Duodenal mucosa (tissue), 2 donors: ENCODE measurements around the gene SPACA9.

ENCODE experiments used
- H3K27ac ChIP-seq: one replicate; pipeline ENCODE4 v1.7.0; 2013; ENCODE audit warnings: low read depth, low read length
- H3K27me3 ChIP-seq, 2 donors: one replicate each; pipeline ENCODE4 v1.7.0; 2013; ENCODE audit warnings: low read length in 2 of 2, control low read depth in 1 of 2; ENCODE audit not compliant: insufficient read depth in 2 of 2, control insufficient read depth in 1 of 2
- H3K36me3 ChIP-seq, 2 donors: one replicate each; pipeline ENCODE4 v1.7.0; 2013; ENCODE audit warnings: low read length in 2 of 2, control low read depth in 1 of 2; ENCODE audit not compliant: insufficient read depth in 2 of 2, control insufficient read depth in 1 of 2
- H3K4me1 ChIP-seq, 2 donors: one replicate each; pipeline ENCODE4 v1.7.0; 2013; ENCODE audit warnings: low read length in 2 of 2, control low read depth in 1 of 2; ENCODE audit not compliant: insufficient read depth in 2 of 2, control insufficient read depth in 1 of 2
- H3K4me3 ChIP-seq, 2 donors: one replicate each; pipeline ENCODE4 v1.7.0; 2013; ENCODE audit warnings: low read length in 2 of 2, low read depth in 1 of 2
- H3K9ac ChIP-seq, 2 donors: one replicate each; pipeline ENCODE4 v1.7.0; 2013; ENCODE audit warnings: low read length in 2 of 2, low read depth in 1 of 2
- H3K9me3 ChIP-seq, 2 donors: one replicate each; pipeline ENCODE4 v1.7.0; 2013; ENCODE audit warnings: low read length in 2 of 2, control low read depth in 1 of 2; ENCODE audit not compliant: control insufficient read depth in 1 of 2

The SPACA9 gene

GRCh38 chr9:132862533-132862932, 16.2 kb upstream of the SPACA9 start:
- no peak overlapping the region for H3K27ac ChIP-seq
- H3K9ac ChIP-seq, result no peak overlapping the region
- H3K9me3 ChIP-seq, result no peaks in the 10 kb centered on the region
- H3K4me1 ChIP-seq, result no peaks in the 10 kb centered on the region
- no peaks in the 10 kb centered on the region for H3K36me3 ChIP-seq
- no peak overlapping the region for H3K4me3 ChIP-seq
- no peaks in the 10 kb centered on the region for H3K27me3 ChIP-seq

- Histone ChIP-seq H3K27ac (no peak overlapping the region), H3K36me3 (no peaks in the 10 kb centered on the region), H3K9ac (no peak overlapping the region), H3K4me3 (no peak overlapping the region), H3K27me3 (no peaks in the 10 kb centered on the region), H3K4me1 (no peaks in the 10 kb centered on the region), H3K9me3 (no peaks in the 10 kb centered on the region)
Observed at GRCh38 chr9:132863096-132863495, 15.6 kb upstream of the SPACA9 start.

- Histone ChIP-seq H3K36me3 (no peaks in the 10 kb centered on the region), H3K4me1 (no peaks in the 10 kb centered on the region), H3K27ac (no peak overlapping the region), H3K27me3 (no peaks in the 10 kb centered on the region), H3K9me3 (no peaks in the 10 kb centered on the region), H3K9ac (no peak overlapping the region), H3K4me3 (no peak overlapping the region)
Observed at GRCh38 chr9:132864277-132864676, 14.4 kb upstream of the SPACA9 start.

GRCh38 chr9:132864691-132865090, 14.0 kb upstream of the SPACA9 start:
- no peak overlapping the region for H3K9ac ChIP-seq
- H3K36me3 ChIP-seq, result no peaks in the 10 kb centered on the region
- no peaks in the 10 kb centered on the region for H3K27me3 ChIP-seq
- no peaks in the 10 kb centered on the region for H3K9me3 ChIP-seq
- no peak overlapping the region for H3K4me3 ChIP-seq
- no peaks in the 10 kb centered on the region for H3K4me1 ChIP-seq
- H3K27ac ChIP-seq, result no peak overlapping the region

GRCh38 chr9:132866898-132867297, 11.8 kb upstream of the SPACA9 start:
- H3K27ac ChIP-seq, result no peak overlapping the region
- no peaks in the 10 kb centered on the region for H3K36me3 ChIP-seq
- H3K4me3 ChIP-seq, result no peak overlapping the region

GRCh38 chr9:132869266-132869665, 9.4 kb upstream of the SPACA9 start:
- Histone ChIP-seq H3K27ac (no peak overlapping the region), H3K9me3 (no peaks in the 10 kb centered on the region), H3K36me3 (no peaks in the 10 kb centered on the region), H3K4me1 (no peaks in the 10 kb centered on the region), H3K27me3 (no peaks in the 10 kb centered on the region), H3K4me3 (no peak overlapping the region), H3K9ac (no peak overlapping the region)

More at GRCh38 chr9:132866898-132867297, 11.8 kb upstream of the SPACA9 start:
- Histone ChIP-seq H3K27me3 (no peaks in the 10 kb centered on the region), H3K9ac (no peak overlapping the region), H3K9me3 (no peaks in the 10 kb centered on the region), H3K4me1 (no peaks in the 10 kb centered on the region)

GRCh38 chr9:132873403-132873802, 5.3 kb upstream of the SPACA9 start:
- H3K4me3 ChIP-seq, result no peak overlapping the region
- H3K9ac ChIP-seq, result no peak overlapping the region
- H3K27me3 ChIP-seq, result no peaks in the 10 kb centered on the region

GRCh38 chr9:132875159-132875558, 3.5 kb upstream of the SPACA9 start:
- Histone ChIP-seq H3K4me3 (no peak overlapping the region), H3K4me1 (peaks cover 0 to 9% of the 10 kb centered on the region in 2 donors), H3K9me3 (no peaks in the 10 kb centered on the region), H3K27ac (no peak overlapping the region), H3K36me3 (no peaks in the 10 kb centered on the region), H3K27me3 (no peaks in the 10 kb centered on the region), H3K9ac (no peak overlapping the region)

More at GRCh38 chr9:132873403-132873802, 5.3 kb upstream of the SPACA9 start:
- Histone ChIP-seq H3K9me3 (no peaks in the 10 kb centered on the region), H3K27ac (no peak overlapping the region), H3K4me1 (peaks cover 0 to 6% of the 10 kb centered on the region in 2 donors), H3K36me3 (no peaks in the 10 kb centered on the region)

- H3K36me3 ChIP-seq, result no peaks in the 10 kb centered on the region
- H3K9me3 ChIP-seq, result no peaks in the 10 kb centered on the region
- no peak overlapping the region for H3K27ac ChIP-seq
- no peak overlapping the region for H3K4me3 ChIP-seq
- H3K4me1 ChIP-seq, result peaks cover 0 to 9% of the 10 kb centered on the region in 2 donors
- H3K27me3 ChIP-seq, result no peaks in the 10 kb centered on the region
- H3K9ac ChIP-seq, result no peak overlapping the region
Observed at GRCh38 chr9:132876849-132877248, 1.8 kb upstream of the SPACA9 start.

GRCh38 chr9:132877458-132877823, 1.3 kb upstream of the SPACA9 start:
- Histone ChIP-seq H3K27ac (no peak overlapping the region), H3K4me1 (peaks cover 0 to 9% of the 10 kb centered on the region in 2 donors), H3K9ac (peak overlapping the region in 1 of 2 donors; percentile 95), H3K4me3 (peak overlapping the region; percentile 93 to 94), H3K27me3 (no peaks in the 10 kb centered on the region), H3K36me3 (no peaks in the 10 kb centered on the region), H3K9me3 (no peaks in the 10 kb centered on the region)
